LNCAP (cell line): ENCODE measurements around the gene CA10.

Experiments
- CTCF ChIP-seq: fragments of 450-650 bp; IDR thresholded peaks from 2 replicates; pipeline ENCODE4 v1.5.1; 2017; ENCODE audit warnings: mild to moderate bottlenecking

CA10 gene

GRCh38 chr17:52041123-52041617, 117.3 kb downstream of the CA10 start:
- TF ChIP-seq CTCF = no peak

GRCh38 chr17:52036416-52036815, 122.1 kb downstream of the CA10 start:
- no peak for TF ChIP-seq CTCF

GRCh38 chr17:52035336-52035915, 123.1 kb downstream of the CA10 start:
- no peak for TF ChIP-seq CTCF

- TF ChIP-seq CTCF = no peak
These were observed 126.1 kb downstream of the CA10 start for GRCh38 chr17:52032454-52032853.

- TF ChIP-seq CTCF = no peak
These were observed 128.5 kb downstream of the CA10 start for GRCh38 chr17:52030052-52030451.

GRCh38 chr17:52027620-52028295, 130.8 kb downstream of the CA10 start:
- TF ChIP-seq CTCF = no peak

- no peak for TF ChIP-seq CTCF
These were observed 131.4 kb downstream of the CA10 start for GRCh38 chr17:52027081-52027480.
